OCI-LY7 (cell line): ENCODE results near the gene CEP70. TPM values are rescaled to one million over a fixed set of nuclear protein-coding genes. Genes with fewer than 3 reads are reported as not detected.

ENCODE experiments used
- BruUV-seq: library from RNA; stranded (reverse); fragments of 400-500 nt; replicated peaks from 2 replicates; lab custom pipeline; 2021; lab: Mats Ljungman, UMichigan
- CTCF ChIA-PET: fragments of 300-600 bp; sonication (Branson Sonifier 250); formaldehyde crosslinking; loops from one replicate; lab custom pipeline; 2022; ENCODE audit warnings: antibody characterized with exemption; ENCODE audit not compliant: unreplicated experiment; lab: Charles Lee
- POLR2A ChIA-PET: fragments of 300-600 bp; sonication (Branson Sonifier 250); formaldehyde crosslinking; loops from one replicate; lab custom pipeline; 2022; ENCODE audit warnings: antibody characterized with exemption; lab: Charles Lee
- DNase-seq: peaks from one replicate; pipeline ENCODE4 v3.0.0-alpha.2; 2015; ENCODE audit warnings: low spot score
- H2AFZ ChIP-seq: fragments of 200-600 bp; sonication (generic), shearing (Covaris generic); 2 replicates; pipeline ENCODE4 v1.6.1; 2014; ENCODE audit warnings: mild to moderate bottlenecking, antibody characterized with exemption, low read length, moderate library complexity
- H3K27ac ChIP-seq: fragments of 200-600 bp; sonication (generic); 2 replicates; pipeline ENCODE4 v1.5.1; 2014; ENCODE audit warnings: mixed run types, low read depth, mild to moderate bottlenecking, moderate library complexity, low read length, inconsistent platforms; ENCODE audit not compliant: poor library complexity, severe bottlenecking
- H3K36me3 ChIP-seq: fragments of 200-600 bp; sonication (generic); 2 replicates; pipeline ENCODE4 v1.6.1; 2014; ENCODE audit warnings: mild to moderate bottlenecking, antibody characterized with exemption, low read length, moderate library complexity, mixed read lengths; ENCODE audit not compliant: insufficient read depth
- H3K4me1 ChIP-seq: fragments of 200-600 bp; sonication (generic); 2 replicates; pipeline ENCODE4 v1.5.1; 2014; ENCODE audit warnings: mild to moderate bottlenecking, low read length; ENCODE audit not compliant: insufficient read depth, poor library complexity, severe bottlenecking
- H3K4me2 ChIP-seq: fragments of 200-600 bp; sonication (generic); 2 replicates; pipeline ENCODE4 v1.6.1; 2014; ENCODE audit warnings: mild to moderate bottlenecking, low read length
- H3K4me3 ChIP-seq: fragments of 200-600 bp; sonication (generic); 2 replicates; pipeline ENCODE4 v1.5.1; 2014; ENCODE audit warnings: mild to moderate bottlenecking, low read depth, low read length; ENCODE audit not compliant: poor library complexity, severe bottlenecking
- H3K79me2 ChIP-seq: fragments of 200-600 bp; sonication (generic); 2 replicates; pipeline ENCODE4 v1.6.1; 2016; ENCODE audit warnings: low read depth, mild to moderate bottlenecking, low read length, moderate library complexity, mixed read lengths; ENCODE audit not compliant: insufficient read depth
- H3K9me2 ChIP-seq: fragments of 200-600 bp; sonication (generic); 2 replicates; pipeline ENCODE4 v1.6.1; 2016; ENCODE audit warnings: mild to moderate bottlenecking, low read length, mixed read lengths; ENCODE audit not compliant: insufficient read depth
- H3K9me3 ChIP-seq: fragments of 200-600 bp; sonication (generic); 2 replicates; pipeline ENCODE4 v1.6.1; 2014; ENCODE audit warnings: mild to moderate bottlenecking, mixed run types, low read length, mixed read lengths
- H4K20me1 ChIP-seq: fragments of 200-600 bp; sonication (generic); 2 replicates; pipeline ENCODE4 v1.6.1; 2014; ENCODE audit warnings: mild to moderate bottlenecking, antibody characterized with exemption, low read length, moderate library complexity, mixed read lengths; ENCODE audit not compliant: insufficient read depth
- CTCF ChIP-seq: fragments of 200-600 bp; sonication (generic); conservative IDR thresholded peaks from 2 replicates; pipeline ENCODE4 v1.5.1; 2014; ENCODE audit warnings: mild to moderate bottlenecking, antibody characterized with exemption, low read length, moderate library complexity, mixed read lengths
- EZH2phosphoT487 ChIP-seq: fragments of 200-600 bp; sonication (generic); IDR thresholded peaks from 2 replicates; pipeline ENCODE4 v1.6.1; 2018; ENCODE audit warnings: low read depth, borderline replicate concordance, mild to moderate bottlenecking, mixed run types, antibody characterized with exemption, low read length, moderate library complexity, mixed read lengths
- intact Hi-C: fragments of 100-400 bp; cut with micrococcal nuclease; formaldehyde crosslinking; loops from one replicate; pipeline ENCODE4 v1.10.0; 2022; ENCODE audit not compliant: unreplicated experiment
- total RNA-seq, 2 experiments: library from RNA; depleted of rRNA in 1 of 2; stranded (reverse); fragments of >200 nt in 1 of 2; shearing (Covaris generic) in 1 of 2; gene quantifications; 2 replicates each; pipeline ENCODE4 v1.2.3, GENCODE V29; 2014 to 2022

Gene CEP70
- total RNA-seq, 2 experiments from 2014 or later = 29.2 to 32.3 TPM

GRCh38 chr3:138464491-138464860, 129.6 kb downstream of the CEP70 start:
- Histone ChIP-seq H3K4me3 (no peak overlapping the region), H3K9me2 (no peaks in the 10 kb centered on the region), H3K4me1 (no peaks in the 10 kb centered on the region), H3K79me2 (no peaks in the 10 kb centered on the region), H2AFZ (no peak overlapping the region), H3K4me2 (no peak overlapping the region), H4K20me1 (no peaks in the 10 kb centered on the region), H3K36me3 (no peaks in the 10 kb centered on the region), H3K27ac (no peak overlapping the region), H3K9me3 (no peaks in the 10 kb centered on the region)
- no TSS peak for BruUV-seq
- TF ChIP-seq EZH2phosphoT487 (no peak), CTCF (no peak)
- ChIA-PET CTCF (no interaction called here), POLR2A (no interaction called here)
- intact Hi-C loops = no loop called here
- no peak for DNase-seq

- ChIA-PET CTCF (no interaction called here), POLR2A (no interaction called here)
- Histone ChIP-seq H3K79me2 (no peaks in the 10 kb centered on the region), H3K27ac (no peak overlapping the region), H3K9me3 (no peaks in the 10 kb centered on the region), H3K9me2 (no peaks in the 10 kb centered on the region), H3K4me1 (no peaks in the 10 kb centered on the region), H3K36me3 (no peaks in the 10 kb centered on the region), H4K20me1 (no peaks in the 10 kb centered on the region), H2AFZ (no peak overlapping the region), H3K4me2 (no peak overlapping the region), H3K4me3 (no peak overlapping the region)
- DNase-seq = no peak
- BruUV-seq = no TSS peak
- intact Hi-C loops = no loop called here
- no peak for TF ChIP-seq CTCF
- no peak for TF ChIP-seq EZH2phosphoT487
Observed at GRCh38 chr3:138463724-138464490, 130.2 kb downstream of the CEP70 start.

- TF ChIP-seq EZH2phosphoT487 = no peak
- TF ChIP-seq CTCF = no peak
- Histone ChIP-seq H4K20me1 (no peaks in the 10 kb centered on the region), H3K27ac (no peak overlapping the region), H3K79me2 (no peaks in the 10 kb centered on the region), H2AFZ (no peak overlapping the region), H3K4me2 (no peak overlapping the region), H3K9me2 (no peaks in the 10 kb centered on the region), H3K36me3 (no peaks in the 10 kb centered on the region), H3K9me3 (no peaks in the 10 kb centered on the region), H3K4me1 (no peaks in the 10 kb centered on the region), H3K4me3 (no peak overlapping the region)
- CTCF ChIA-PET = no interaction called here
- intact Hi-C loops = no loop called here
- no TSS peak for BruUV-seq
- DNase-seq = no peak
- POLR2A ChIA-PET = no interaction called here
Observed at GRCh38 chr3:138461896-138462295, 132.2 kb downstream of the CEP70 start.
